ENCODE data around the gene SLC31A1. TPM values are rescaled to one million over a fixed set of nuclear protein-coding genes. Genes with fewer than 3 reads are reported as not detected.
"Not testable (repeated sequence)": the region's sequence is repeated elsewhere in the genome, so short reads cannot be mapped to it uniquely, and the experiment has no call there.

Gene SLC31A1
- total RNA-seq, 4 donors from 2014 or later: 0.51 to 20.6 (median 10.6) TPM

DNA sequence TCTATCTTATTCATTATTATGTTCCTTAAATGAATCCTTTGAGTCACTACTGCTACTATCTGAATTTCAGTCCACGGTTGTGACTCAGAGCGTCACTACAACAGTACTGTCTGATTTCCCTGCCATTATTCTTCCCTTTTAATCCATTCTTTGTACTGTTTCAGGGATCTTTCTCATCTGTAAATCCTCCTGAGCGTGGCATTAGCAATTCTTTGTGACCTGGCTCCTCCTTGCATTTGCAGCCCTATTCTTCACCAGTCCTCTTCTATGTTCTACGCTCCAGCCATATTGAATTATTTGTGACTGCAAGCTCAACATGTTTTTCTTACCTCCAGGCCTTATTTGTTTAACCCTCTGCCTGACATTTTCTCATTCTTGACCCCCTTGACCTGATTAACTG, 60.0 kb downstream of the SLC31A1 start:
- H3K27me3 ChIP-seq: no peaks in the 10 kb centered on the region
- H3K9me3 ChIP-seq: no peaks in the 10 kb centered on the region
- intact Hi-C loops (cut with DNase I; ENCODE audit: low total_unique reads): no loop called here
- no peak overlapping the region for H3K4me3 ChIP-seq
- no peak overlapping the region for H3K27ac ChIP-seq
- H3K36me3 ChIP-seq: no peaks in the 10 kb centered on the region
- H3K4me1 ChIP-seq: peaks cover 0 to 4% of the 10 kb centered on the region in 2 donors
- no peak for TF ChIP-seq POLR2A (IDR thresholded peaks at IDR 0.05)
- TF ChIP-seq, protein P1, sequence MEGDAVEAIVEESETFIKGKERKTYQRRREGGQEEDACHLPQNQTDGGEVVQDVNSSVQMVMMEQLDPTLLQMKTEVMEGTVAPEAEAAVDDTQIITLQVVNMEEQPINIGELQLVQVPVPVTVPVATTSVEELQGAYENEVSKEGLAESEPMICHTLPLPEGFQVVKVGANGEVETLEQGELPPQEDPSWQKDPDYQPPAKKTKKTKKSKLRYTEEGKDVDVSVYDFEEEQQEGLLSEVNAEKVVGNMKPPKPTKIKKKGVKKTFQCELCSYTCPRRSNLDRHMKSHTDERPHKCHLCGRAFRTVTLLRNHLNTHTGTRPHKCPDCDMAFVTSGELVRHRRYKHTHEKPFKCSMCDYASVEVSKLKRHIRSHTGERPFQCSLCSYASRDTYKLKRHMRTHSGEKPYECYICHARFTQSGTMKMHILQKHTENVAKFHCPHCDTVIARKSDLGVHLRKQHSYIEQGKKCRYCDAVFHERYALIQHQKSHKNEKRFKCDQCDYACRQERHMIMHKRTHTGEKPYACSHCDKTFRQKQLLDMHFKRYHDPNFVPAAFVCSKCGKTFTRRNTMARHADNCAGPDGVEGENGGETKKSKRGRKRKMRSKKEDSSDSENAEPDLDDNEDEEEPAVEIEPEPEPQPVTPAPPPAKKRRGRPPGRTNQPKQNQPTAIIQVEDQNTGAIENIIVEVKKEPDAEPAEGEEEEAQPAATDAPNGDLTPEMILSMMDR (IDR thresholded peaks at IDR 0.05): no peak
- no peak for DNase-seq

DNA sequence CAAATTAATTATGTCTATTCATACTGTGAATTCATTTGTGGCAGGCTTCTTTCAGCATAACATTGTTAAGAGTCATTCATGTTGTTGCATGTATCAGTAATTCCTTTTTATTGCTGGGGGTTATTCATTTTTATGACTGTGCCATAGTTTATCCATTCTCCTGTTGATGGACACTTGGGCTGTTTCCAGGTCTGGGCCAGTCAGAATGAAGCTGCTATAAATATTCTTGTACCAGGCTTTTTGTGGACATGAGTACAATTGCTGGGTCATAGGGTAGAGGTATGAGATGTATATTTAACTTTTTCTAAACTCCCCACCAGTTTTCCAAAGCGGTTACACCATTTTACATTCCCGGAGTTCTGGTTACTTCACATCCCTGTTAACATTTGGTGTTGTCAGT, 67.7 kb downstream of the SLC31A1 start:
- intact Hi-C loops (cut with DNase I; ENCODE audit: low total_unique reads): no loop called here
- H3K4me3 ChIP-seq: no peak overlapping the region
- no peak for DNase-seq
- H3K9me3 ChIP-seq: no peaks in the 10 kb centered on the region
- no peak overlapping the region for H3K27ac ChIP-seq
- H3K36me3 ChIP-seq: no peaks in the 10 kb centered on the region
- TF ChIP-seq POLR2A (IDR thresholded peaks at IDR 0.05): no peak
- TF ChIP-seq, protein P1 (IDR thresholded peaks at IDR 0.05): no peak
- H3K27me3 ChIP-seq: no peaks in the 10 kb centered on the region
- no peaks in the 10 kb centered on the region for H3K4me1 ChIP-seq

DNA sequence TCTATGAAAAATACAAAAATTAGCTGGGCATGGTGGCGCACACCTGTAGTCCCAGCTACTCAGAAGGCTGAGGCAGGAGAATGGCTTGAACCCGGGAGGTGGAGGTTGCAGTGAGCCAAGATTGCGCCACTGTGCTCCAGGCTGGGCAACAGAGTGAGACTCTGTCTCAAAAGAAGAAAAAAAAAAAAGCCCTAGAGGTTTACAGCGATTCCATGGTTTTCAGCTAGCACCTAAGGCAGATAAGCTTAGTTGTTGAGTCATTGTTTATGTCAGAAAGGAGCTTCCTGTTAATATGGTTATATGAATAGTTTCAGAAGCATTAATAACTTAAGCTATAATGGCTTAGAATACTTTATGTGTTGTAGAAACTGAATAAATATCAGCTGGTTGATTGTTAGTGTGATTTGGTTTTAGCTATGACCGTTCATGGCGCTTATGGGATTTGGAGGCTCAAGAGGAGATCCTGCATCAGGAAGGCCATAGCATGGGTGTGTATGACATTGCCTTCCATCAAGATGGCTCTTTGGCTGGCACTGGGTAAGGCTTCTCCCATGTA, 68.8 kb downstream of the SLC31A1 start:
- Histone ChIP-seq H3K36me3 (no peaks in the 10 kb centered on the region), H3K4me3 (no peak overlapping the region), H3K27ac (no peak overlapping the region), H3K27me3 (no peaks in the 10 kb centered on the region), H3K9me3 (no peaks in the 10 kb centered on the region), H3K4me1 (no peaks in the 10 kb centered on the region)
- TF ChIP-seq, protein P1 (IDR thresholded peaks at IDR 0.05): no peak
- no peak for TF ChIP-seq POLR2A (IDR thresholded peaks at IDR 0.05)
- DNase-seq: no peak
- intact Hi-C loops (cut with DNase I; ENCODE audit: low total_unique reads): no loop called here

DNA sequence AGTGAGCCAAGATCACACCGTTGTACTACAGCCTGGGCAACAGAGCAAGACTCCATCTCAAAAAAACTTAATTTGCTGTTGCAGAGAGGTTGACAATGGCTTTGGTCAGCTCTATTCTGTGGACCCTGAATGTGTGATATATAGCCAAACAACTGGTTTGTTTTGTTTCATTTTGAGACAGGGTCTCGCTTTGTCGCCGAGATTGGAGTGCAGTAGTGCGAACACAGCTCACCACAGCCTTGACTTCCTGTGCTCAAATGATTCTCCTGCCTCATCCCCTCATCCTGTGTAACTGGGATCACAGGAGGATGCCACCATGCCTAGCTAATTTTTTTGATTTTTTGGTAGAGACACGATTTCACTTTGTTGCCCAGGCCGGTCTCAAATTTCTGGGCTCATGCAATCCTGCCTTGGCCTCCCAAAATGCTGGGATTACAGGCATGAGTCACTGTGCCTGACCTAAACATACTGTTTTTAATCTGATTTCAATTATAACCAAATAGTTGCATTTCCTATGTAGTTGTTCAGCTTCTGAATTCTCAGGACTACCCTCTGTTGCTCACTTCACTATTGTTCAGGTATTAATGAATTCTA, 72.0 kb downstream of the SLC31A1 start:
- H3K9me3 ChIP-seq: no peaks in the 10 kb centered on the region
- H3K4me3 ChIP-seq: no peak overlapping the region
- intact Hi-C loops (cut with DNase I; ENCODE audit: low total_unique reads): no loop called here
- no peaks in the 10 kb centered on the region for H3K4me1 ChIP-seq
- no peak for DNase-seq
- TF ChIP-seq, protein P1 (IDR thresholded peaks at IDR 0.05): no peak
- no peak for TF ChIP-seq POLR2A (IDR thresholded peaks at IDR 0.05)
- no peaks in the 10 kb centered on the region for H3K27me3 ChIP-seq
- no peaks in the 10 kb centered on the region for H3K36me3 ChIP-seq
- no peak overlapping the region for H3K27ac ChIP-seq

DNA sequence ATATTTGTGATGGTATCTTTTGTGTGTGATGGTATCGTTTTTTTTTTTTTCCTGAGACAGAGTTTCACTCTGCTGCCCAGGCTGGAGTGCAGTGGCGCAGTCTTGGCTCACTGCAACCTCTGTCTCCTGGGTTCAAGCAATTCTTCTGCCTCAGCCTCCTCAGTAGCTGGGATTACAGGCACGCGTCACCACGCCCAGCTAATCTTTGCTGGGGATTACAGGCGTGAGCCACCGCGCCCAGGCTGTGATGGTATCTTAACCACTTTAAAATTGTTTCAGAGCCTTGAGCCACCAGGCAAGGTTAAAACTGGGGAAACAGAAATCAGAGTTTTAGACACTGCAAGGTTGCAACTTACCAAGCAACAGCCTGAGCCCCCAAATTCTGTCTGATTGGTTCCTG, 74.9 kb downstream of the SLC31A1 start:
- intact Hi-C loops (cut with DNase I; ENCODE audit: low total_unique reads); H3K27ac ChIP-seq; DNase-seq: not testable (repeated sequence)

More for the DNA sequence above, 74.9 kb downstream of the SLC31A1 start:
- H3K27me3 ChIP-seq, H3K4me3 ChIP-seq, H3K9me3 ChIP-seq, H3K36me3 ChIP-seq, H3K4me1 ChIP-seq: not testable (repeated sequence)
